OCI-M1 (cell line): ENCODE data around the gene ST3GAL5.

Experiments used
- DNase-seq: peaks from one replicate; lab custom pipeline; 2025; lab: John Stamatoyannopoulos, UW

ST3GAL5 gene

GRCh38 chr2:85866165-85866659, 22.6 kb downstream of the ST3GAL5 start:
- DNase-seq, result no peak

- no peak for DNase-seq
These were observed 23.1 kb downstream of the ST3GAL5 start for GRCh38 chr2:85865539-85866164.

GRCh38 chr2:85864654-85865053, 24.1 kb downstream of the ST3GAL5 start:
- no peak for DNase-seq

GRCh38 chr2:85862426-85862825, 26.4 kb downstream of the ST3GAL5 start:
- DNase-seq, result no peak

- no peak for DNase-seq
These were observed 27.1 kb downstream of the ST3GAL5 start for GRCh38 chr2:85861650-85862049.

GRCh38 chr2:85861180-85861579, 27.6 kb downstream of the ST3GAL5 start:
- peak; percentile 23 for DNase-seq

GRCh38 chr2:85858841-85859240, 29.9 kb downstream of the ST3GAL5 start:
- DNase-seq, result no peak

- no peak for DNase-seq
These were observed 33.9 kb downstream of the ST3GAL5 start for GRCh38 chr2:85854897-85855296.

GRCh38 chr2:85854166-85854509, 34.7 kb downstream of the ST3GAL5 start:
- DNase-seq, result no peak

GRCh38 chr2:85853499-85854165, 35.2 kb downstream of the ST3GAL5 start:
- DNase-seq, result peak; percentile 25

- no peak for DNase-seq
These were observed 35.8 kb downstream of the ST3GAL5 start for GRCh38 chr2:85852937-85853498.

GRCh38 chr2:85852152-85852840, 36.5 kb downstream of the ST3GAL5 start:
- no peak for DNase-seq

- no peak for DNase-seq
These were observed 37.3 kb downstream of the ST3GAL5 start for GRCh38 chr2:85851253-85852151.

GRCh38 chr2:85850451-85850850, 38.3 kb downstream of the ST3GAL5 start:
- no peak for DNase-seq

GRCh38 chr2:85847051-85847588, 41.7 kb downstream of the ST3GAL5 start:
- no peak for DNase-seq

- no peak for DNase-seq
These were observed 42.4 kb downstream of the ST3GAL5 start for GRCh38 chr2:85846411-85846810.

GRCh38 chr2:85844486-85844885, 44.3 kb downstream of the ST3GAL5 start:
- no peak for DNase-seq

GRCh38 chr2:85843543-85843942, 45.2 kb downstream of the ST3GAL5 start:
- DNase-seq, result peak; percentile 68

GRCh38 chr2:85840091-85840490, 48.7 kb downstream of the ST3GAL5 start:
- peak; percentile 41 for DNase-seq

GRCh38 chr2:85839461-85839860, 49.3 kb downstream of the ST3GAL5 start:
- DNase-seq, result no peak

GRCh38 chr2:85838641-85839040, 50.1 kb downstream of the ST3GAL5 start:
- no peak for DNase-seq

GRCh38 chr2:85838181-85838580, 50.6 kb downstream of the ST3GAL5 start:
- peak; percentile 40 for DNase-seq
